DND-41 (cell line): ENCODE data around the gene SEPTIN6.

Experiments used
- ATAC-seq: fragments of 200-7000 bp; cut with Tn5 transposase; 3 replicates; pipeline ENCODE4 v1.9.1; 2021; ENCODE audit warnings: low read depth; ENCODE audit not compliant: insufficient read depth
- DNase-seq: peaks from one replicate; pipeline ENCODE4 v3.0.0-alpha.2; 2020
- H2AFZ ChIP-seq: 2 replicates; pipeline ENCODE4 v1.6.0; 2012; ENCODE audit warnings: low read depth, low read length
- H3K27ac ChIP-seq: 2 replicates; pipeline ENCODE4 v1.5.1; 2012; ENCODE audit warnings: low read length, inconsistent platforms
- H3K27me3 ChIP-seq: fragments of 200-600 bp; sonication (generic); 2 replicates; pipeline ENCODE4 v1.6.0; 2012; ENCODE audit warnings: low read length, mild to moderate bottlenecking, inconsistent platforms; ENCODE audit not compliant: insufficient read depth, poor library complexity
- H3K36me3 ChIP-seq: 2 replicates; pipeline ENCODE4 v1.5.1; 2012; ENCODE audit warnings: low read length, inconsistent platforms; ENCODE audit not compliant: insufficient read depth
- H3K4me1 ChIP-seq: 2 replicates; pipeline ENCODE4 v1.5.1; 2012; ENCODE audit warnings: mild to moderate bottlenecking, low read length; ENCODE audit not compliant: insufficient read depth
- H3K4me2 ChIP-seq: 2 replicates; pipeline ENCODE4 v1.6.0; 2012; ENCODE audit warnings: mild to moderate bottlenecking, moderate library complexity, low read length, inconsistent platforms; ENCODE audit not compliant: insufficient read depth
- H3K4me3 ChIP-seq, 2 experiments: fragments of 200-600 bp in 1 of 2; shearing (Covaris generic) in 1 of 2; 2 replicates each; pipeline ENCODE4 v1.5.1; 2012 to 2016; ENCODE audit warnings: inconsistent platforms in 2 of 2, low read length in 2 of 2, mild to moderate bottlenecking in 2 of 2, low read depth in 1 of 2, moderate library complexity in 1 of 2
- H3K79me2 ChIP-seq: 2 replicates; pipeline ENCODE4 v1.6.0; 2012; ENCODE audit warnings: low read length, inconsistent platforms; ENCODE audit not compliant: insufficient read depth
- H3K9ac ChIP-seq: 2 replicates; pipeline ENCODE4 v1.6.0; 2012; ENCODE audit warnings: low read depth, mild to moderate bottlenecking, inconsistent platforms, low read length, moderate library complexity
- H3K9me3 ChIP-seq: 2 replicates; pipeline ENCODE4 v1.5.1; 2012; ENCODE audit warnings: low read length, moderate library complexity, mild to moderate bottlenecking, inconsistent platforms; ENCODE audit not compliant: insufficient read depth, severe bottlenecking
- H4K20me1 ChIP-seq: 2 replicates; pipeline ENCODE4 v1.6.0; 2012; ENCODE audit warnings: low read length; ENCODE audit not compliant: insufficient read depth
- CTCF ChIP-seq: IDR thresholded peaks from 2 replicates; pipeline ENCODE4 v1.5.1; 2012; ENCODE audit warnings: borderline replicate concordance, low read length, moderate library complexity, mild to moderate bottlenecking; ENCODE audit not compliant: poor library complexity, severe bottlenecking; ENCODE audit errors: extremely low read depth
- EZH2 ChIP-seq: IDR thresholded peaks from 3 replicates; pipeline ENCODE4 v1.6.1; 2012; ENCODE audit warnings: borderline replicate concordance, low read depth, mild to moderate bottlenecking, moderate library complexity, low read length, inconsistent platforms; ENCODE audit not compliant: severe bottlenecking

Gene SEPTIN6

GRCh38 chrX:119694601-119695534, 1.9 kb upstream of the SEPTIN6 start:
- H3K4me2 ChIP-seq = no peak overlapping the region
- H3K4me1 ChIP-seq = peaks cover 27% of the 10 kb centered on the region
- H3K27ac ChIP-seq = no peak overlapping the region
- H2AFZ ChIP-seq = no peak overlapping the region
- peaks cover 40% of the 10 kb centered on the region for H3K79me2 ChIP-seq
- TF ChIP-seq CTCF (peak; percentile 24), EZH2 (no peak)
- no peaks in the 10 kb centered on the region for H3K27me3 ChIP-seq
- DNase-seq (no peak), ATAC-seq (no peak)
- H4K20me1 ChIP-seq = peaks cover 20% of the 10 kb centered on the region
- H3K9me3 ChIP-seq = no peaks in the 10 kb centered on the region
- H3K36me3 ChIP-seq = peaks cover 12% of the 10 kb centered on the region
- no peak overlapping the region for H3K4me3 ChIP-seq
- no peak overlapping the region for H3K9ac ChIP-seq

DNA sequence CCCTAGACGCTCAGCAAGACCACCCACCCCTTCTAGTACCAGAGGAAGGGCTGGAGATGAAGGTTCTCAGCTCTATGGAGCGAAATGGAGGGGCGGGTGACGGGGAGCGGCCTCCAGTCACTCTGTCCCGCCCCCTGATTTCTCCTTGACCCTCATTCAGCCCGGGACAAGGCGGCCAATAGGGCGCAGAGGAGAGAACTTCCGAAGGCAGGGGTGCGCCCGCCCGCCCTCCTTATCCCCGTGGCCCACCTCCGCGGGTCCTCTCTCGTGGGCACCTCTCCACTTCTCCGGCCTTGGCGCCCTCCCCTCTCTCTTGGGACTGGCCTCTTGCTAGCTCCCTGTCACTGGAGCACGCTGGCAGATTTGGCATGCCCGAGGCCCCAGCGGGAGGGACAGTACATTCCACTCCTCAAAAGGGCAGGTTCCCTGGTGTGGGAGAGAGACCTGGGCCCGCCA, 1.1 kb upstream of the SEPTIN6 start:
- peak overlapping the region; percentile 20 to 81 for H3K4me3 ChIP-seq
- peak overlapping the region; percentile 95 for H3K27ac ChIP-seq
- H3K4me1 ChIP-seq = peaks cover 36% of the 10 kb centered on the region
- peak overlapping the region; percentile 75 for H2AFZ ChIP-seq
- H3K79me2 ChIP-seq = peaks cover 48% of the 10 kb centered on the region
- H3K27me3 ChIP-seq = no peaks in the 10 kb centered on the region
- peaks cover 21% of the 10 kb centered on the region for H4K20me1 ChIP-seq
- H3K4me2 ChIP-seq = peak overlapping the region; percentile 86
- H3K9me3 ChIP-seq = no peaks in the 10 kb centered on the region
- TF ChIP-seq CTCF (no peak), EZH2 (no peak)
- DNase-seq = no peak
- peak overlapping the region; percentile 76 for H3K9ac ChIP-seq
- no peak for ATAC-seq
- peaks cover 12% of the 10 kb centered on the region for H3K36me3 ChIP-seq

GRCh38 chrX:119692191-119693039, 553 bp downstream of the SEPTIN6 start:
- no peak for TF ChIP-seq EZH2
- peak; percentile 44 for TF ChIP-seq CTCF
- H3K79me2 ChIP-seq = peaks cover 64% of the 10 kb centered on the region
- H2AFZ ChIP-seq = no peak overlapping the region
- H3K4me3 ChIP-seq = peak overlapping the region; percentile 75 to 81
- peaks cover 25% of the 10 kb centered on the region for H4K20me1 ChIP-seq
- ATAC-seq = peak; percentile 60
- H3K9ac ChIP-seq = peak overlapping the region; percentile 76
- no peaks in the 10 kb centered on the region for H3K9me3 ChIP-seq
- peak overlapping the region; percentile 95 for H3K27ac ChIP-seq
- DNase-seq = peak; percentile 73
- peaks cover 12% of the 10 kb centered on the region for H3K36me3 ChIP-seq
- peak overlapping the region; percentile 86 for H3K4me2 ChIP-seq
- H3K4me1 ChIP-seq = peaks cover 52% of the 10 kb centered on the region
- H3K27me3 ChIP-seq = no peaks in the 10 kb centered on the region
